GM23338 (cell line): ENCODE measurements around the gene CYP24A1. TPM values are rescaled to one million over a fixed set of nuclear protein-coding genes. Genes with fewer than 3 reads are reported as not detected.

Source experiments
- ATAC-seq: fragments of 200-7000 bp; cut with Tn5 transposase; 3 replicates; pipeline ENCODE4 v1.9.1; 2020
- DNase-seq: peaks from one replicate; pipeline ENCODE4 v3.0.0-alpha.2; 2015; ENCODE audit warnings: low spot score
- H2AFZ ChIP-seq: fragments of 200-600 bp; sonication (generic); 2 replicates; pipeline ENCODE4 v1.8.0; 2016; ENCODE audit warnings: antibody characterized with exemption, mild to moderate bottlenecking, moderate library complexity
- H3F3A ChIP-seq: fragments of 200-600 bp; sonication (generic); replicated peaks from 2 replicates; pipeline ENCODE4 v1.8.0; 2017; ENCODE audit warnings: antibody characterized with exemption, mixed run types, low read depth
- H3K27ac ChIP-seq: fragments of 200-600 bp; sonication (generic); 2 replicates; pipeline ENCODE4 v1.6.1; 2016; ENCODE audit warnings: low read depth
- H3K27me3 ChIP-seq: fragments of 200-600 bp; sonication (generic); 2 replicates; pipeline ENCODE4 v1.8.0; 2016; ENCODE audit warnings: mild to moderate bottlenecking, mixed run types, moderate library complexity; ENCODE audit not compliant: insufficient read depth
- H3K36me3 ChIP-seq: fragments of 200-600 bp; sonication (generic); 2 replicates; pipeline ENCODE4 v1.8.0; 2016; ENCODE audit warnings: mild to moderate bottlenecking; ENCODE audit not compliant: insufficient read depth
- H3K4me1 ChIP-seq: fragments of 200-600 bp; sonication (generic); 2 replicates; pipeline ENCODE4 v1.8.0; 2016; ENCODE audit warnings: mild to moderate bottlenecking, moderate library complexity; ENCODE audit not compliant: insufficient read depth
- H3K4me2 ChIP-seq: fragments of 200-600 bp; sonication (generic); 2 replicates; pipeline ENCODE4 v1.7.1; 2017; ENCODE audit warnings: mixed run types
- H3K4me3 ChIP-seq: fragments of 200-600 bp; sonication (generic); 2 replicates; pipeline ENCODE4 v1.6.1; 2016; ENCODE audit warnings: mixed run types
- H3K79me2 ChIP-seq: fragments of 200-600 bp; sonication (generic); replicated peaks from 2 replicates; pipeline ENCODE4 v1.8.0; 2017; ENCODE audit warnings: mild to moderate bottlenecking; ENCODE audit not compliant: insufficient read depth
- H3K9me2 ChIP-seq: fragments of 200-600 bp; sonication (generic); 2 replicates; pipeline ENCODE4 v1.8.0; 2017; ENCODE audit not compliant: insufficient read depth
- H4K20me1 ChIP-seq: fragments of 200-600 bp; sonication (generic); replicated peaks from 2 replicates; pipeline ENCODE4 v1.8.0; 2017; ENCODE audit warnings: mild to moderate bottlenecking; ENCODE audit not compliant: insufficient read depth
- H3K27ac Mint-ChIP-seq: 2 replicates; pipeline ENCODE4 v1.8.0; 2020; ENCODE audit warnings: inconsistent platforms, mild to moderate bottlenecking, moderate library complexity, mixed read lengths
- H3K27me3 Mint-ChIP-seq: 3 replicates; pipeline ENCODE4 v1.8.0; 2022; ENCODE audit warnings: low read depth, mild to moderate bottlenecking, moderate library complexity, mixed read lengths, inconsistent platforms; ENCODE audit not compliant: insufficient read depth, poor library complexity
- H3K36me3 Mint-ChIP-seq: 3 replicates; pipeline ENCODE4 v1.8.0; 2021; ENCODE audit warnings: low read depth, mild to moderate bottlenecking, inconsistent platforms, moderate library complexity, mixed read lengths
- H3K4me1 Mint-ChIP-seq: 3 replicates; pipeline ENCODE4 v1.8.0; 2020; ENCODE audit warnings: mild to moderate bottlenecking, inconsistent platforms, mixed read lengths
- H3K4me3 Mint-ChIP-seq: 3 replicates; pipeline ENCODE4 v1.8.0; 2021; ENCODE audit warnings: moderate library complexity, mild to moderate bottlenecking, inconsistent platforms, mixed read lengths
- H3K9me3 Mint-ChIP-seq: 3 replicates; pipeline ENCODE4 v1.8.0; 2020; ENCODE audit warnings: moderate library complexity, mild to moderate bottlenecking, inconsistent platforms, mixed read lengths
- CREB1 ChIP-seq: fragments of 250-450 bp; sonication (Bioruptor Pico); IDR thresholded peaks from 2 replicates; pipeline ENCODE4 v1.5.0; 2020; ENCODE audit warnings: low read depth, mild to moderate bottlenecking, moderate library complexity
- CTCF ChIP-seq, 2 experiments: fragments of 200-600 bp in 1 of 2; sonication (generic) in 1 of 2; conservative IDR thresholded peaks; 2 replicates each; pipeline versions ENCODE4 v1.5.1 to v1.6.1; 2016 to 2017; ENCODE audit warnings: antibody characterized with exemption in 2 of 2, low read depth in 2 of 2, mild to moderate bottlenecking in 2 of 2, moderate library complexity in 1 of 2
- EZH2 ChIP-seq: fragments of 200-600 bp; sonication (generic); IDR thresholded peaks from one replicate; pipeline ENCODE4 v1.8.0; 2017; ENCODE audit warnings: antibody characterized with exemption, mild to moderate bottlenecking, low read depth; ENCODE audit not compliant: unreplicated experiment
- JUNB ChIP-seq: IDR thresholded peaks from one replicate; pipeline ENCODE4 v1.6.1; 2016; ENCODE audit warnings: antibody characterized with exemption; ENCODE audit not compliant: unreplicated experiment
- NANOG ChIP-seq: IDR thresholded peaks from 2 replicates; pipeline ENCODE4 v1.6.1; 2016; ENCODE audit warnings: antibody characterized with exemption, borderline replicate concordance
- POLR2AphosphoS5 ChIP-seq: IDR thresholded peaks from 2 replicates; pipeline ENCODE4 v1.6.1; 2016; ENCODE audit warnings: antibody characterized with exemption, low read depth
- STAT1 ChIP-seq: IDR thresholded peaks from one replicate; pipeline ENCODE4 v1.6.1; 2016; ENCODE audit warnings: antibody characterized with exemption; ENCODE audit not compliant: unreplicated experiment
- ZNF331 ChIP-seq: fragments of 250-450 bp; sonication (Bioruptor Pico); IDR thresholded peaks from 2 replicates; pipeline ENCODE4 v1.5.0; 2020; ENCODE audit warnings: low read depth, mild to moderate bottlenecking, moderate library complexity
- ZNF462 ChIP-seq: fragments of 250-450 bp; sonication (Bioruptor Pico); IDR thresholded peaks from 2 replicates; pipeline ENCODE4 v1.5.0; 2020; ENCODE audit warnings: mild to moderate bottlenecking, moderate library complexity
- polyA plus RNA-seq: library from polyadenylated mRNA; unstranded; fragments of >200 nt; fragmentation: Nextera tagmentation; extraction: Ambion mirVana; gene quantifications from 2 replicates; pipeline ENCODE4 v1.2.1, GENCODE V29; 2016
- total RNA-seq: library from RNA; depleted of rRNA; stranded (reverse); fragments of >200 nt; shearing (Covaris generic); gene quantifications from 2 replicates; pipeline ENCODE4 v1.2.3, GENCODE V29; 2014

CYP24A1 gene
- total and polyA plus RNA-seq, 2 experiments from 2014 or later = 0.10 TPM; not detected in 1

GRCh38 chr20:54212871-54213270 is 39.1 kb upstream of the CYP24A1 start:
- Histone ChIP-seq H3F3A (no peaks in the 10 kb centered on the region), H3K36me3 (peaks cover 20% of the 10 kb centered on the region; the same call in 1 of the 2 replicates), H3K27me3 (no peaks in the 10 kb centered on the region), H3K4me2 (no peak overlapping the region), H3K4me3 (no peak overlapping the region), H3K79me2 (peaks cover 93% of the 10 kb centered on the region), H3K4me1 (peaks cover 6% of the 10 kb centered on the region; the same call in 1 of the 2 replicates), H3K9me2 (no peaks in the 10 kb centered on the region), H2AFZ (no peak overlapping the region), H4K20me1 (peaks cover 36% of the 10 kb centered on the region), H3K27ac (peak overlapping the region; percentile 10; the same call in 1 of the 2 replicates)
- Mint-ChIP-seq H3K4me3 (no peak overlapping the region), H3K36me3 (peaks cover 45% of the 10 kb centered on the region), H3K27ac (no peak overlapping the region), H3K9me3 (no peaks in the 10 kb centered on the region), H3K4me1 (peaks cover 22% of the 10 kb centered on the region), H3K27me3 (no peaks in the 10 kb centered on the region)
- TF ChIP-seq CREB1 (CRISPR knock-in tag) = no peak
- no peak for TF ChIP-seq POLR2AphosphoS5
- TF ChIP-seq ZNF331 (CRISPR knock-in tag) = no peak
- TF ChIP-seq JUNB = no peak
- TF ChIP-seq STAT1 = no peak
- TF ChIP-seq ZNF462 = no peak
- DNase-seq = no peak
- no peak for ATAC-seq

GRCh38 chr20:54212226-54212625 is 38.4 kb upstream of the CYP24A1 start:
- Histone ChIP-seq H3F3A (no peaks in the 10 kb centered on the region), H4K20me1 (peaks cover 36% of the 10 kb centered on the region), H3K9me2 (no peaks in the 10 kb centered on the region), H3K27ac (peak overlapping the region; percentile 10; the same call in 1 of the 2 replicates), H3K4me1 (no peaks in the 10 kb centered on the region; the same call in 1 of the 2 replicates), H2AFZ (no peak overlapping the region), H3K27me3 (no peaks in the 10 kb centered on the region), H3K4me2 (no peak overlapping the region), H3K79me2 (peaks cover 87% of the 10 kb centered on the region), H3K4me3 (no peak overlapping the region), H3K36me3 (peaks cover 20% of the 10 kb centered on the region; the same call in 1 of the 2 replicates)
- Mint-ChIP-seq H3K4me1 (peaks cover 16% of the 10 kb centered on the region), H3K9me3 (no peaks in the 10 kb centered on the region), H3K27ac (no peak overlapping the region), H3K27me3 (peaks cover 2% of the 10 kb centered on the region), H3K4me3 (no peak overlapping the region), H3K36me3 (peaks cover 39% of the 10 kb centered on the region)
- ATAC-seq = no peak
- DNase-seq = no peak
- no peak for TF ChIP-seq NANOG
- no peak for TF ChIP-seq EZH2
- TF ChIP-seq STAT1 = no peak
- TF ChIP-seq CTCF (conservative IDR thresholded peaks at IDR 0.05; ENCODE audit: low read depth in 2 of 2) = no peak
